NCI-H524 (cell line): ENCODE measurements around the gene NIP7.
A peak's percentile ranks its signal among the peaks of the same experiment; 100 is the strongest.
"Not testable (repeated sequence)": the region's sequence is repeated elsewhere in the genome, so short reads cannot be mapped to it uniquely, and the experiment has no call there.

Source experiments
- DNase-seq, 2 experiments: peaks; one replicate each; lab custom pipeline; 2025; lab: John Stamatoyannopoulos, UW

NIP7 gene

GRCh38 chr16:69339289-69340094 is at the start of gene NIP7, which contains the start of gene COG8:
TSS of gene NIP7 (plus strand) at chr16:69339772. CDS start at chr16:69339830, 58 bp downstream.
TSS of gene COG8 (minus strand) at chr16:69339564. CDS start at chr16:69339552, 12 bp downstream.
- peak; percentile 99 for DNase-seq

- DNase-seq: not testable (repeated sequence)
Measured at GRCh38 chr16:69291657-69292056, 47.9 kb upstream of the NIP7 start.

- DNase-seq: no peak
Measured at GRCh38 chr16:69293401-69293800, 46.2 kb upstream of the NIP7 start.

GRCh38 chr16:69294051-69294450 is 45.5 kb upstream of the NIP7 start:
- DNase-seq: no peak

GRCh38 chr16:69296771-69297170 is 42.8 kb upstream of the NIP7 start:
- DNase-seq: not testable (repeated sequence)

- no peak for DNase-seq
Measured at GRCh38 chr16:69298261-69298660, 41.3 kb upstream of the NIP7 start.

- DNase-seq: no peak
Measured at GRCh38 chr16:69301187-69301586, 38.4 kb upstream of the NIP7 start.

- DNase-seq: no peak
Measured at GRCh38 chr16:69301861-69302260, 37.7 kb upstream of the NIP7 start.

GRCh38 chr16:69302301-69302700 is 37.3 kb upstream of the NIP7 start:
- no peak for DNase-seq

GRCh38 chr16:69306031-69306430 is 33.5 kb upstream of the NIP7 start:
- DNase-seq: peak in 1 of 2 experiments; percentile 51

- DNase-seq: no peak
Measured at GRCh38 chr16:69307091-69307490, 32.5 kb upstream of the NIP7 start.

GRCh38 chr16:69307856-69308255 is 31.7 kb upstream of the NIP7 start:
- DNase-seq: no peak

- DNase-seq: no peak
Measured at GRCh38 chr16:69309316-69309715, 30.3 kb upstream of the NIP7 start.

GRCh38 chr16:69310653-69311532 is 28.7 kb upstream of the NIP7 start, which contains the start of gene VPS4A:
TSS of gene VPS4A (plus strand) at chr16:69311350. CDS start at chr16:69311512, 162 bp downstream.
- peak; percentile 93 to 94 for DNase-seq

- peak in 1 of 2 experiments; percentile 52 for DNase-seq
Measured at GRCh38 chr16:69311533-69312387, 27.8 kb upstream of the NIP7 start.

- peak in 1 of 2 experiments; percentile 68 for DNase-seq
Measured at GRCh38 chr16:69313469-69313868, 26.1 kb upstream of the NIP7 start.

GRCh38 chr16:69314534-69314933 is 25.0 kb upstream of the NIP7 start:
- no peak for DNase-seq

- no peak for DNase-seq
Measured at GRCh38 chr16:69315486-69316311, 23.9 kb upstream of the NIP7 start.

GRCh38 chr16:69316595-69317034 is 23.0 kb upstream of the NIP7 start:
- DNase-seq: no peak

- no peak for DNase-seq
Measured at GRCh38 chr16:69318177-69318910, 21.2 kb upstream of the NIP7 start.
